NCI-H1930 (cell line): Measurements from ENCODE around the gene REV1.
"Not testable (repeated sequence)": the region's sequence is repeated elsewhere in the genome, so short reads cannot be mapped to it uniquely, and the experiment has no call there.

Experiments used
- DNase-seq, 2 experiments: peaks; one replicate each; lab custom pipeline; 2025; lab: John Stamatoyannopoulos, UW

REV1 gene

DNA sequence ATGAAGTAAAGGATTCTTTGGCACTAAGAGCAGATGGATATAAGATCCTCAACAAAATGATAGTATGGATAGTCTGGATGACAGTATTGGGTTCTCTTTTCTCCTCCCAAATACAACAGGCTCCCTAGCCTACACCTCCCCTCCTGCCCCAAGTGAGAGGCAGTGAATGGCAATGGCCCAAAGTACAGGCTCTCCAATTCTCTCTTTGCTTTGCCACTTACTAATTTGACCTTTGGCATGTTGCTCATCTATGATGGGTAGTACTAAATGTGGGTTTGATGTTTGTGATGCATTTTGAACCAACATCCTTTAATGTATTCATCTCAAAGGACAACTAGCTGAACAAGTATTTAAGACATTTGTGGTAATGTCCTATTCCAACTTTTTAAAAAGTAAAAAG, 86.7 kb downstream of the REV1 start:
- DNase-seq = no peak

DNA sequence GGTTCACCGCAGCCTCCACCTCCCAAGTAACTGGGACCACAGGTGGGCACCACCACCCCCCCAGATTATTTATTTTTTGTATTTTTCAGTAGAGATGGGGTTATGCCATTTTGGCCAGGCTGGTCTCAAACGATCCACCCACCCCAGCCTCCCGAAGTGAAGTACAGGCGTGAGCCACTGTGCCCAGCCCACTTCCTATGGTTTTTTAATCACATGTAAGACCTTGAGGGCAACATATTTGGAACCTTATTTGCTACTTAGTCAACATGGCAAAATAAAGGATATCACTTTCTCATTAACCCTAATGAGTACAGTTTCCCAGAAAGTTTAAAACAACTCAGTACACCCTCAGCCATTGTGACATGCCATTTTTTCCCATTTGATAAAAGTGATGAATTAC, 88.0 kb downstream of the REV1 start:
- no peak for DNase-seq

DNA sequence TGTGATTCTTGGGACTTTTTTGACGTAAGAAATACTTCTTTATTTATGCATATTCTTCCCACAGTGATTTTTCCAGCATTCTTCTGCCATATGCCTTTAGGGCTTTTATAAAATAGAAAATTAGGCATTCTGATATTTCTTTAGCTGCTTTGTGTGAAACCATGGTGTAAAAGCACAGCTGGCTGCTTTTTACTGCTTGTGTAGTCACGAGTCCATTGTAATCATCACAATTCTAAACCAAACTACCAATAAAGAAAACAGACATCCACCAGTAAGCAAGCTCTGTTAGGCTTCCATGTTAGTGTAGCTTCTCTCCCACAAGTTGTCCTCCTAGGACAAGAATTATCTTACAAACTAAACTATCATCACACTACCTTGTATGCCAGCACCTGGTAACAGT, 90.0 kb downstream of the REV1 start:
- no peak for DNase-seq

DNA sequence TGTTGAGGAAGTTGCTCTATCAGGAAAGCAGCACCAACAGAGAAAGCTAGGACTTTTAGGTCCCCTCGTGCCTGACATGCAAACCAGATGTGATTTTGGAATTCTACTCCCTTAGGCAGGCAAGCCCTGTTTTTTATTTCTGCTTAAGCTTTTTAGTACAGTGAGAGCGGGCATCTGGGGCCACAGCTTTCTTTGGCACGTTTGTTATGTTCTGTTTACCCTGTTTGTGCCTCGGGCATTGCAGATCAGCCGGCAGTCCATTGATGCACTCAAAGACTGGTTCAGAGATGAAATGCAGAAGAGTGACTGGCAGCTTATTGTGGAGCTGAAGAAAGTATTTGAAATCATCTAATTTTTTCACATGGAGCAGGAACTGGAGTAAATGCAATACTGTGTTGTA, 90.8 kb downstream of the REV1 start:
- DNase-seq = no peak

- no peak for DNase-seq
These were observed 91.5 kb downstream of the REV1 start for GRCh38 chr2:99398303-99398702.

DNA sequence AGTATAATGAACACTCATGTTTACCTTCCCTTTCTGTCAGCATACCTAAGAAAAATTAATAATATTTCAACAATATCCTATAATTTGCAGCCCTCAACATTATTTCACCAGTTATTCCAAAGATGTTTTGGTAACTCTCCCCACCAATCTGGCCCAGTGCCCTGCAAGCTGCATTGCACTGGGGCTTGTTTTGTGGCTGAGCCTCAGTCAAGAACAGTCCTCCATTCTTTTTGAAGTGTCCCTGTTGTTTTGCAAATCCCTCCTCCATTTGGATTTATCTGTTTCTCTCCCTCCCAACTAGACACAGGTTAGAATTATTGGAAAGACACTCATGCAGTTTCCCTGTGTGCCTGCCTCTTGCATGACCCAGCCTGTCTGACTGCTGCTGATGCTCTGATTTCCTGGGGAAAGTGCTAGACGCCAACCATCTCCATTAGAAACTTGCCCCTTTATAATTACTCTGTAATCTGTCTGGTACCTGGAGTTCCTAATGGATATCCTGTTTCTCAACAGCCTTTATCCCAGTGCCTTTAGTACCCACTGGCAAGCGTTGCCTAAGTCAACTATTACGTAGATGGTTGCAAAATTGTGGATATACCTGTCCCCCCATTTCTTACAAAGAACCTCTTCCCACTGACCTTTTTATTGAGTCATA, 92.4 kb downstream of the REV1 start:
- DNase-seq = no peak

- no peak for DNase-seq
These were observed 94.2 kb downstream of the REV1 start for GRCh38 chr2:99395589-99396130.

DNA sequence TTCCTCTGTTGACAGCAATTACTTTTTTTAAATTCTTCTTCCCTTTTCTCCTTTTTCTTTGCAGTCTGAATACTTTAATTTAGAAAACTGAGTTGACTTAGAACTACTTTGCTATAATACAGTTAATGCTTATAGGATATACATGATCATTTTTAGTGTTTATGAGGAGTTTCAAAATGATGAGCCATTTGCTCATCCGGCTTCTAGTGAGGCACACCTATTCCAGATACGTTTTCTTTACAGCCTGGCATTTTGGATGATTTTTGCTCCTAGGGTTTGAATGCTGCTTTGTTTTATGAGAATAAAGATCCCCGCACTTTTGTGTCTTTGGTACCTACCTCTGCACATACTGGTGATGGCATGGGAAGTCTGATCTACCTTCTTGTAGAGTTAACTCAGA, 99.9 kb downstream of the REV1 start:
- DNase-seq = no peak

DNA sequence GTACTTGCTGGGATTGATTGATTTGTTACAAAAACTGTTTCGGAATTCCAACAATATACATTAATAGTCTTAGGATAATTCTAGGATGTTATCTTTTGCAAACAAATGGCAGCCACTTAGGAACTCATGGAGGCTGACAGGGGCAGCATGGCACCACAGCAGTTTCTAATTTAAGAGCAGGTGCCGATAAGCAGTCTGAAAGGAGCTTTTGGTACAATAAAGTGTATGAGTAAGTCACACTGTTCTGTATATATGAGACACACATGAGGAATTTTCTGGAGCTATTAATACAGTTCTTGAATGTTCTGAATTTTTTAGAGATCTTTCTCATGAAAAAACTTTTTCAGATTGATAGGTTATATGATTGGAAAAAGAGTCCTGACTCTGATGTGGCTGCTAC, 100.4 kb downstream of the REV1 start:
- no peak for DNase-seq

GRCh38 chr2:99388892-99389291, 100.9 kb downstream of the REV1 start:
- DNase-seq = no peak

DNA sequence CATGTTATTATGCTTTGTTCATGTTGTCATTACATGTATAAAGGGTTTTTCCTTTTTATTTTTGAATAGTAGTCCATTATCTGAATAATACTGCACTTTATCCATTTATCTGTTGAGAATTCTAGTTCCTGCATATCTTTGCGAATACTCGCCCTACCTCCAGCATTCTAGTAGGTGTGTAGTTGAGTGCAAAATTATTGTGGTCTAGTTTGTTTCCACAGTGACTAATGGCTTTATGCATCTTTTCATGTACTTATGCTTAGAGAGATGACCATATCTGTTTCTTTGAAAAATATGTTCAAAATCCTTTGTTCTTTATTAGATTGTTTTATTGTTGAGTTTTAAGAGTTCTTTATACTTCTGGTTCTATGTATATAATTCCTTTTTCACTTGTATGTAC, 103.8 kb downstream of the REV1 start:
- no peak for DNase-seq

DNA sequence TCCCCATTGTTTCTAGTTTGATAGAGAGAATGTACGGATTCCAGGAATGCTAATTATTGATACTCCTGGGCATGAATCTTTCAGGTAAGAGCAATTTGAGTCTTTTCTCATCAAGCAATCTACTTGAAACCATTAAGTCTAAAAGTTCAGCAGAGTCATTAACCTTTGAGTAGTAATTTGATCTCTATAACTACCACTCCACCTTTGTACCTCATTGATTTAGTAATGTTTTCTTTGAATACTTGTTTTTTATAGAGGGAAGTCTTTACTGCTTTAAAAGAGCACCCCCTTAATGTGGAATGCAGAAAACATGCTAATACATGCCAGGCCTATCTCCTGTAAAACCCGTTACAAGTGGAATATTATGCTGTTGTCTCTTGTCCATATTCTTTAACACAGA, 107.7 kb downstream of the REV1 start:
- no peak for DNase-seq

DNA sequence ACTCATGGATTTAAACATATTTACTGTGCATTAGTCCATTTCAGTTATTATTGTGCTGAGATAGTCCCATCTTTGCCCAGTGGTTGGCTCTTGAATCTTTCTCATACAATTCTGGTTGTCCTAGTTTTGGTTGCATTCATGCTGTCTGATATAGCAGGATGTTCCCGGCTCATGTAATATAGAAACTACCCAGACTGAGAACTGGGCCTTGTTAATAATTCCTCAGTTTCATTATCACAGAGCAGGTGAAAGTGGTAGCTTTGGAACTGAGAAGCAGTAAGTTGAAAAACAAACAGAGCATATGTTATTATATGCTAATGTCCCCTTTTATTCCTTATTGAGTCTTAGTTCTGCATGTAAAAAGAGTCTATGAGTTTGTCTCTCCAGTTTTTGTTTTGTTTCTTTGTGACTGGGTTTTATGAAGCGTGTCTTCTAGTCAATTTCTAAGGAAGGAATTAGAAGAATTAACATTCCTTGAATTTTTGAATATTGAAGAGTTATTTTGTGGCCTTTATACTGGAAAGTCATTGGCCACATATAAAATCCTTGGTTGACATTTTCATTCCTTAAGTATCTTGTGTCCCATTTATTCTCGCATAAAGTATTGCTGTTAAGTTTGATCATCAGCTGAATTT, 109.3 kb downstream of the REV1 start:
- no peak for DNase-seq

GRCh38 chr2:99377879-99378278, 111.9 kb downstream of the REV1 start:
- DNase-seq = no peak

DNA sequence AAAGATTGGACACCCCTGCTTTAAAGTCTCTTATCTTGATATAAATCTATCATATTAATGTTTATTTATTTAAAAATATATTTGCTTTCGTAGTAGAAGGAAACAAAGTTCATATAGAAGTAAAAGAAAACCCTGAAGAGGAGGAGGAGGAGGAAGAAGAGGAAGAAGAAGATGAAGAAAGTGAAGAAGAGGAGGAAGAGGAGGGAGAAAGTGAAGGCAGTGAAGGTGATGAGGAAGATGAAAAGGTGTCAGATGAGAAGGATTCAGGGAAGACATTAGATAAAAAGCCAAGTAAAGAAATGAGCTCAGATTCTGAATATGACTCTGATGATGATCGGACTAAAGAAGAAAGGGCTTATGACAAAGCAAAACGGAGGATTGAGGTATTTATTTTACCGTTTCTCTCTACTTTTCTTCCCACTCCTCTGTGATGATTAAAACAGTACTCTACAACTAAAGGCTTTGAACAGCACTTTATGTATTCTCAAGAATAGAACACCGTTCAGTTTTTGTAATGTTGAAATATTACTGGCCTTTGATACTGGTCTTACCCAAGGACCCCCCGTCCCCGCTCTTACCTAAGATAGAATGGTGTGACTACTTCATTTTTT, 113.5 kb downstream of the REV1 start:
- no peak for DNase-seq

DNA sequence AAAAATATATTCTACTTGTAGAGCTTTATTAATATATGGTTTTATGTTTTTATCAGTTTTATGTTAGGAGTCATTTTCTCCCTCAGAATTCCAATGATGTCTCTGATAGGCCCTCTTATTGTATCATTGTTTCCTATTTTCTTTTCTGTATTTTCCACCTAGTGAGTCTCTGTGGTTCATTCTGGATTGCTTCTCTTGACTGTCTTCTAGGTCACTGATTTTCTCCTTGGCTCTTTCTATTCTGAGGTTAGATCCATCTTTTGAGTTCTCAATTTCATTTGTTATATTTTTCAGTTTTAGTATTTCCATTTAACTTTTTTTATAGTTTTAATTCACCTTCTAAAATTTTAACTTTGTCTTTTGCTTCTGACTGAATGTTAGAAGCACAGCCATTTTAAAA, 115.1 kb downstream of the REV1 start:
- DNase-seq = no peak

- DNase-seq = no peak
These were observed 116.7 kb downstream of the REV1 start for GRCh38 chr2:99373144-99373543.

DNA sequence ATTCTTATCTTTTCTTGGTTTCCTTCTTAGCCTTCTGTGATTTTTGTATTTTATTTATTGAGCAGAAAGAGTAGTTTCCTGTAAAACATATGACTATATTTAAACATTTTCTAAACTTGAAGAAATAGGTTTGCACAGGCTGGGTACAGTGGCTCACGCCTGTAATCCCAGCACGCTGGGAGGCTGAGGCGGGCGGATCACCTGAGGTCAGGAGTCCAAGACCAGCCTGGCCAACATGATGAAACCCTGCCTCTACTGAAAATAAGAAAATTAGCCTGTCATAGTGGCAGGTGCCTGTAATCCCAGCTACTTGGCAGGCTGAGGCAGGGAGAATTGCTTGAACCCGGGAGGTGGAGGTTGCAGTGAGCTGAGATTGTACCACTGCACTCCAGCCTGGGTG, 121.0 kb downstream of the REV1 start:
- DNase-seq = not testable (repeated sequence)

- no peak for DNase-seq
These were observed 124.2 kb downstream of the REV1 start for GRCh38 chr2:99365661-99366060.

DNA sequence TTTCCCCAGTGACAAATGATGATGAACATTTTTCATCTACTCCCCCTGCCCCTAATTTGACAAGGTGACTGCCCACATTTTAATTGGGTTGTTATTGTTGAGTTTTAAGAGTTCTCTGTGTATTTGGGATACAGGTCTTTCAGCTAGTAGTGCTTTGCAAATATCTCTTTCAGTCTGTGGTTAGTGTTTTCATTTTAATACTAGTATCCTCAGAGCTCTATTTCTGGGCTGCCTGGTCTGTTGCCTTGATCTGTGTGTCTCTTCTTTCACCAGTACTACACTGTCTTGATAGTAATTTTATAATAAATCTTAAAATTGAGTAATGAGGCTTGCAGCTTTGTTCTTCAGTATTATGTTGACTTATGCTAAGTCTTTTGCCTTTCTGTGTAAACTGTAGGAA, 133.0 kb downstream of the REV1 start:
- DNase-seq = no peak

DNA sequence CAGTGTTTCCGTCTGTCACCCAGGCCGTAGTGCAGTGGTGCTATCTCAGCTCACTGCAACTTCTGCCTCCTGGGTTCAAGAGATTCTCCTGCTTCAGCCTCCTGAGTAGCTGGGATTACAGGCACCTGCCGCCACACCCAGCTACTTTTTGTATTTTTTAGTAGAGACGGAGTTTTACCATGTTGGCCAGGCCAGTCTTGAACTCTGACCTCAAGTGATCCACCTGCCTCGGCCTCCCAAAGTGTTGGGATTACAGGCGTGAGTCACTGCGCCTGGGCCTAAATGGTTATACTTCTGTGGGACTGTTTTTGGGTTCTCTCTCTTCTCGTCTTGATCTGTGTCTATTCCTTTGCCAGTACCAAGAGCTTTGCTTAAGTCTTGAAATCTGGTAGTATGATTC, 135.0 kb downstream of the REV1 start:
- not testable (repeated sequence) for DNase-seq

GRCh38 chr2:99354070-99354469, 135.7 kb downstream of the REV1 start:
- no peak for DNase-seq
